A549 treated with ZK216348 at 1 μM for 4 hours (cell line): Measurements from ENCODE around the gene KIF2A. TPM values are rescaled to one million over a fixed set of nuclear protein-coding genes. Genes with fewer than 3 reads are reported as not detected.

ENCODE experiments used
- total RNA-seq: library from RNA; stranded (reverse); fragments of 200-300 nt; extraction: Qiagen RNA extraction; gene quantifications from 5 replicates; pipeline ENCODE4 v1.2.3, GENCODE V29; 2022; ENCODE audit warnings: low read depth

KIF2A gene
- 23.0 to 49.7 TPM (median 35.7 TPM) in 5 replicates for total RNA-seq

GRCh38 chr5:62305715-62306322 lies at the start of gene KIF2A:
Gene KIF2A (plus strand): TSS chr5:62306206. CDS start chr5:62306473, 267 bp downstream.

GRCh38 chr5:62403411-62404250 lies 97.6 kb downstream of the KIF2A start, which contains the start of gene DIMT1:
Gene DIMT1 (minus strand): TSS chr5:62403905. CDS start chr5:62403772, 133 bp downstream.

GRCh38 chr5:62412549-62413329 lies 106.7 kb downstream of the KIF2A start, which contains the start of gene IPO11:
Gene IPO11 (plus strand): TSS chr5:62412763. CDS start chr5:62437280, 24,517 bp downstream.

Other genes starting within 250 kb of the KIF2A start
- gene DIMT1, start 97.7 kb downstream of the KIF2A start, total RNA-seq, result 37.1 to 41.7 TPM (median 40.9 TPM) in 5 replicates
- gene IPO11, start 106.6 kb downstream of the KIF2A start, total RNA-seq, result 15.7 to 18.6 TPM (median 16.4 TPM) in 5 replicates